Globus pallidus (tissue), 1 donor: ENCODE results near the gene NT5DC1.

ENCODE experiments used
- DNase-seq: peaks from one replicate; pipeline ENCODE4 v3.0.0-alpha.2; 2015; ENCODE audit warnings: low spot score

Gene NT5DC1

DNA sequence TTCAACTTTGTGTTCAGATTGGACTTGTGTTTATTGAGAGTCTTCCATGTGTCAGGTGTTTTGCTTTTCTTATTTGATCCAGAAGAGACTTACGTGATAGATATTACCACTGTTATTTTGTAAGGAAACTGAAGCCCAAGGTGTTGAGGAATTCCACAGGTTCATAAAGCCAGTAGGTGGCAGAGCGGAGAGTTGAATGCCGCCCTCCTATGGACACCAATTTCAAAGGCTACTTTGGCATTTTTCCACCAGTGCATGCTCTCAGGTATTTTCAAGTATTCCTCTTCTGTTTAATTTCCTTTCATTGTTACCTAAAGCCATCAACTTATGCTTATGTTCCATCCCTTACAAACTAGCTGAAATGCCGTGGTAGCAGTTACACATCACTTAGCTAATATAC lies 39.3 kb downstream of the NT5DC1 start:
- no peak for DNase-seq

DNA sequence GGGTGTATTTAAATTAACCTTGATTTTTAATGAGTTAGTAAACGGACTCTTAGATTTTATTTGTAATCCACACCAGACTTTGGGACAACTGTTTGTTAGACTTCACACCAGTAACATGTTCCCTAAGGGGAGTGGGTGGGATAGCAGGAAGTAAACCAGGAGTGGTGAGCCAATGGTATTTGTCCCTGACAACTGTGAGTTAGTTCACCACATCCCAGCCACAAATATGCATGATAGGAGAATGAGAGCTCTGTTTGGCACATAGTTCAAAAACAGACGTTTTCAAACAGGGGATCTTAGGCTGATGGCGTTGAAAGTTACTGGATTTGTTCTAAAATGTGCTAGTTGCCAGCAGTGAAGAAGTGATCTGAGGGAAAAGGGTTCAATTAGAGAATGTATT lies 44.0 kb downstream of the NT5DC1 start:
- DNase-seq: no peak

DNA sequence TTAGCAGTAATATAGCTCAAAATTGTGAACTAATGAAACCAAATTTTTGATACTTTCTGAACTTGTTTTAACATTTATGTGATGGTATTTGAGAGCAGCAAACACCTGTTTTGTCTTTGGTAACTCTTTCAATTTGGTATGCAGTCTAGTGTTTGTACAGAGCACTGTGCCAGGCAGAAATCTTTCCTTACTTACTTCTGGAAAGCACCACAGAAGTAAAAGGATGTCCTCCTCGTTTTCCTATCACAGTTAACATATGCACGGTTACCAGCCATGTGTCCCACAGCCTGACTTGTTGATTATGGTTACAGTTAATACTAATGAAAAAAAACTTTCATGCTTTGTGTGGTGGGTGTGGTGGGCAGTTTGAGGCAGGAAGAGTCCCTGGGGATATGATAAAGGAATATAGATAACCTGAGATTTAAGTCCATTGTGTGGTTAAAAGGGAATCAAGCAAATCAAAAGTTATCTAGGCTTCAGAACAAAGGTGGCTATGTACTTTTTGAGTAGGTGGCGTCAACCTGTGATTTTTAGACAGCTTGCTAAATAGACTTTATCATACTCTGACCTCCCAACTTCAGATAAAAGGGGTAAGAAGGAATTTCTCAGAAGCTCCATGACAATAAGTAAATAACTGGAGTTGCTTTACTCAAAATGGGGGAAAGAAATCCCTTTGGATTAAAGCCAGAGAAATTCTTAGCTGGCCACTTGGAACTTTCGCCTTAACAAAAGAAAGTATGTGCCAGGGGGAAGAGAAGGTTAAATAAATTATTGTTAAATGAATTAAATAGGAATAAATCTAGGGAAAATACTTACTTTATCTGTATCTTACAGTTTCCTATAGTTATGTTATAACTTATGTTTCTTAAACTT lies 45.4 kb downstream of the NT5DC1 start:
- no peak for DNase-seq

DNA sequence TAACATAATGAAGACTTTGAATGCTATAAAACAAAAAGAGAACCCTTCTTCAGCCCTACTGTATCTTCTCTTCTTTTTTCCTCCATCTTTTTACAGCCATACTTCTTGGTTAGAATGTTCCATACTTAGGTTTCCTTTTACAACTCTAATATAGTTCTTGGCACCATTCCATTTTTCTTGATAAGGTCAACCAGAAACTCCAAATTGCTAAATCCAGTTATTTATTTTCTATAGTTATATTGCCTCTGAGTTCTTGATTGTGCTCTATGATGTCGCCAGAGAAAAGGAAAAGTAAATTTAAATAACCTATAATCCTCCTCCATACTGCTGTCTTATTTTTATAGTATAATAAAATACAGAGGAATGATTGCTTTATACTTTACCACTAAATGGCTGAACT lies 52.0 kb downstream of the NT5DC1 start:
- no peak for DNase-seq

DNA sequence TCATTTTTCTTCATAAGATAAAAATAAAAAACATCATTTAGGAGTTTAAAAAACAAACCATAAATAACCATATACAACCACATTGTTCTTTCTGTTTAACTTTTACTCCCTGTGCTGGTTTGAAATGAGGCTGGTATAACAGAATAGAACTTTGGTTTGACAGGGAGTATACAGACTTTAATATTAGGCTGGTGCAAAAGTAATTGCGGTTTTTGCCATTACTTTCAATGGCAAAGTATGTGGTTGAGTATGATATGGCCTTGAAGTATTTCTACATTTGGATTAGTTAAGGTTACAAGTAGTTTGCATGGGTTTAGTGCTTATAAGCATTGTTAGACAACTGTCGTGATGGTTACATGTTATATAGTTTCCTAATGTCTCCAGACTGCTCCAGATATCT lies 54.2 kb downstream of the NT5DC1 start:
- no peak for DNase-seq

DNA sequence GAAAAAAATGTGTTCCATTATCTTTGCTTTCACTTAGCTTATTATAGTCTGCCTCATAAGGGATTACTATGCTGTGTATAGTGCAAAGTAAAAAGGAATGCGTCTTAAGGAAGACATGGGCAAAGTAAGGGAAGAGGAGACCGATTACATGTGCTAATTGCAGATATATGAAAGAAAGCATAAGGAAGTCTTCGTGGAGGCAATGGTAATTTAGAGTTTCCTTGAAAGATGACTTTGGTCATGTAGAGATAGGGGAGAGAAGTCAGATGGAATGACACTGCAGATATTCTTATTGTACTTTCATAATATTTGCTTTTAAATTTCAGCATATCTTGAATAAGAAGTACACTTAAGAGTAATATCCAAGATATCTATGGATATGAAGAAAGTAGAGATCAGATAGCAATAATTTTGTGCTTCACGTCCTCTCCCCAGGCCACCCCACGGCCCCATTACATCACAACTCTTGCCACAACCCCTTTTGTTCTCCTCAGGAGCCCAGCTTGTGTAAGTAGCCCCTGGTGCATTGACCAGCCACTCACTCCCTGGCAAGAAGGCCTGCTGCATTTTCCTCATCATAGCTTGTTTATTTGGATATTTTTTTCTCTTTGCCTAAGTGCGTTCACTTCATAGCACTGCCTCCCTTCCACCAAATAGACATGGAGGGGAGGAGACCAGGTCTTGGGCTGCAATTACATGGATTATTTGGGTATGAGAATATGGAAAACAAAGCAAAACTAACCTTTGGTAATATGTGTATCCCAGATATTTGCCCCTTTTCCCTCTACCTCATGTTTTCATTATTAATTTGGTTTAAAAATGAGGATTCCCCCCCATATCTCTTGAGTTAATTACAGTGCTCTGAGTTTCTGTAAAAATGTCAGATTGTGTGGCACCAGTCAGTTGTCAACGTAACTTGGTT lies 56.0 kb downstream of the NT5DC1 start:
- DNase-seq: no peak

DNA sequence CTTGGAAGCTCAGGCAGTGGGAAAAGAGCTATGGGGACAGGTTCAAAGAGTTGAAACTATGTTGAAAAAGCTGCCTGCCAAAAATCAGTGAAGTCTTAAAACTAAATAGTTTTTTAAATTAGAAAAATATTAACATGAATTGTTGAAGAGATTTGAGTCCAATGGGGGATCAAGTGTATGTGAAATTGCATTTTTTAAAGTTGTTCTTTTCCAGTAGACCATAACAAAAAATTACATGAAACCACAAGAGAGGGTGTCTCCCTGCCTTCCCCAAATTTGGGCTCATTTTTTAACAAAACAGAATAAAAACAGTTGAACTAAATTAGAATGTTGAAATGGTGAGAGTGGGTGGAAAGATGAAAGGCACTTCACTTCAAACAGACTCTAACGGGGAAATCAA lies 56.7 kb downstream of the NT5DC1 start:
- DNase-seq: no peak

DNA sequence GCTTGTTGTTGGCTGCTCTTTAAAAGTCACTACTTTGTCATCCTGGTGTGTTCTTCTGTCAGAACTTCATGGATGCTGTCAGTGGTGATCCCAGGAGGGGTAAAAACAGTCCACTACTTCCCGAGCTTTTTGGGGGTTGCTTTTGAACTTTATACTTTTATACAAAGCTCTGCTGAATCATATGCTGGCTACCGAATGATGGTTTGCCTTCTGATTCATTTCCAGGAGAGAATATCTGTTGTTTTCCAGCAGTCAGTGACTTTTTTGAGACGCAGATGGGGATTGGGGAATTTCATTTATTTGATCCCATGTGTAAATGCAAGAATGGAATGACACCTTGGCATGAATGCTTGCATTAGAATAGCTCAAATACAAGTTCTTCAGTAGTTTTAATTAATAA lies 58.0 kb downstream of the NT5DC1 start:
- no peak for DNase-seq

DNA sequence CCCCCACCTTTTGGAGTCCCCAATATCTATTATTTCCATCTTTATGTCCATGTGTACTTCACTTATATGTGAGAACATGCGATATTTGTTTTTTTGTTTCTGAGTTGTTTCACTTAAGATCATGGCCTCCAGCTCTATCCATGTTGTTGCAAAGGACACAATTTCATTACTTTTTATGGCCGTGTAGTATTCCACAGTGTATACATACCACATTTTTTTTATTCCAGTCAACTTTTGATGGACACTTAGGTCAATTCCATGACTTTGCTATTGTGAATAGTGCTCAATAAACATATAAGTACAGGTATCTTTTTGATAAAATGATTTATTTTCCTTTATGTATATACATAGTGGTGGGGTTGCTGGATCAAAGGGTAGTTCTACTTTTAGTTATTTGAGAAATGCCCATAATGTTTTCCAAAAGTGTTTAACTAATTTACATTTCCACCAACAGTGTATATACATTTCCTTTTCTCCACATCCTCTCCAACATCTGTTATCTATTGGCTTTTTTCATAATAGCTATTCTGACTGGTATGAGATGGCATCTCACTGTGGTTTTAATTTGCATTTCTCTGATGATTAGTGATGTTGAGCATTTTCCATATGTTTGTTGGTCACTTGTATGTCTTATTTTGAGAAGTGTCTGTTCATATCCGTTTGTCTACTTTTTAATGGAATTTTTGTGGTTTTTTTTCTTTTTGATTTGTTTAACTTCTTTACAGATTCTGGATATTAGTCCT lies 59.3 kb downstream of the NT5DC1 start:
- no peak for DNase-seq

DNA sequence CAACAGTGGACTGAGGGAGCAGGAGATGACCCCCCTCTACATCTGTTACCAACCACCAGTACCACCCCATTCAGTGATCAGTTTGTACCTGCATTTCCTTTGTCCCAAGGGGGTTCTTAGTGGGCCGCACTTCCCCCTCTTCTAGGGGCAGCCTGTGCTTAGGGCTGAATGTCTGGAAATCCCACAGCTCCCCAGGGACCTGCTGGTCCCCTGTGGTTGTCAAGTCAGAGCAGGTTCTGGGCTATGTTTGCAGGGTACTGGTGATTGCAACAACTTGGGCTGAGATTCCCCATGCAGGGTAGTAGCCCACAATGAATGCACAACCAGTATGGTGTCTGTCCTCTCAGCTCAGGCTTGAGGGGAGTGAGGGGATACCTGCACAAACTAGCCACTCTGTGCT lies 64.9 kb downstream of the NT5DC1 start:
- no peak for DNase-seq

DNA sequence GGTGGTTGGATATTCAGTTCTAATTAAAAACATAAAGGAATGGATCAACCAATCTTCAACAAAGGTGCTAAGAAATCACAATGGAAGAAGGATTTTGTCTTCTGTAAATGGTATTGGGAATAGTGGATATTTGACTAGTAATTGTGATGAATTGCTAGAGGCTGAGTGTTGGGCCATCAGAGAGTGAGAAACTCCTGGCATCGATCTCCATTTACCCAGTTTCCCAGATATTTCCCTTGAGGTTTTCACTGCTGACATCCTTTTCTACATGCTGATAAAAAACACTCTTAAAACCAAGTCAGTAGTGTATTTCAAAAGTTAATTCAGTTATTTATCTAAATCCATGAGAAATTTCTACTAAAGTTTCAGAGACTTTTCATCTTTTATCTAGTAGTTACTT lies 65.7 kb downstream of the NT5DC1 start:
- no peak for DNase-seq

DNA sequence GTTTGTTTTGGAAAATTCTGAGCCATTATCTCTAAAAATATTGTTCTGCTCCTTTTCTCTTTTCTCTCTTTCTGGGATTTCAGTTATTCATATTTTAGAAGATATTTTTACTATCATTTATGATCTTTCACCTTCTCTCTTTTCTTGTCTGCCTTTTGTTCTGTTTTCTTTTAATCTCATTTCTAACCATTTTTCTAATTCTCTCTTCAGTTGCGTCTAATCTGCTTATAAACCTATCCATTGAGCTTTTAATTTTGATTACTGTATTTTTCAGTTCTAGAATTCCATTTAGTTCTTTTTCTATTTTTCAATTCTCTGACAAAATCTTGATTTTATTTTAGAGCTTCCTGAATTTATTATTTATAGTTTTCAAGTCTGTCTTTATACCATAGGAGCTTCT lies 67.5 kb downstream of the NT5DC1 start:
- DNase-seq: no peak

DNA sequence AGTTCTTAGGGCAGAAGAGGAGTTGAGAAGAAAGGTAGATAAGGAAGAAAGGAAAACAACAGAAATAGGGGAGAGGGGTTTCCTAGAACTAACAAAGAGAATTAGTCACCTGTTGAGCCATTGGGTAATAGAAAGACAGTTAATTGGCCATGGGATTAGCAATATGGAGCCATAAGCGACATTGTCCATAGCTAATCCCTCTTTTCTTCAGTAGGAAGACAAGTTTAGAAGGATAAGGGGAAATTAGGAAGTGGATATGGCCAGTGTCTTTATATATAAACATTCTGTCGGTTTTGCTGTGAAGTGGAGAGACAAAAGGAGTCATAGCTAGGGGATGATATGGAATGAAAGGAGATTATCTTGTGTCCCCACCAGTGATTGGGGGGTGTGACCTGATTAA lies 69.2 kb downstream of the NT5DC1 start:
- no peak for DNase-seq

DNA sequence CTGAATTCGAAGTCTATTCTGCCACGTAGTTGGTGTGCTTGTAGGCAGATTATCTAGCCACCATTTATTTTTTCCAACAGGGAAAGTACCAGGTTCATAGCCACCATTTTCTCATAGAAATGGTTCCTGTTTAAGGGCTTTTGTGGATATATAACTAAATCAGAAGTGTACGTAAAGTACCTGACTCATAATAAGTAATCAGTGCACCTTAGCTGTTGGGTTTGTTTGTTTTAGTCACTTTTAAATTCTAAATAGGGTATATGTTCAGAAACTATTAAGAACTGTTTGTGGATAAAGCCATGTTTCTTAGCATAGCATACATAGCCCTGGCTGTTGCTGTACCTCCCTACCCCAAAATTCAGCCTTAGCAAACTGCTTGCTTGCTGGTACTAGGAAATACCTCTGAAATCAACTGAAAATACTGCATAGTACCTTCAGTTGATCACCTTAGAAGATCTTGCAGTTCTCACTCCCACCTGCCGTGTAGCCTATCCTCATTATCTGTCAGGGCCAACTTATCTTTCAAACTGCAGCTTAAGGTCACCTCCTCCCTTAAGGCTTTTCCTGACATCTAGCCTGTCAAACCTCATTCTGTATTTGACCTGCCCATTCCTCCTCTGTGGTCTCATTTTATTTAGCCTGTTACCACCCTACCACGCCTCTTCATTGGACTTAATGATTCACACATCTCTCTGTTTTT lies 69.9 kb downstream of the NT5DC1 start:
- DNase-seq: no peak

DNA sequence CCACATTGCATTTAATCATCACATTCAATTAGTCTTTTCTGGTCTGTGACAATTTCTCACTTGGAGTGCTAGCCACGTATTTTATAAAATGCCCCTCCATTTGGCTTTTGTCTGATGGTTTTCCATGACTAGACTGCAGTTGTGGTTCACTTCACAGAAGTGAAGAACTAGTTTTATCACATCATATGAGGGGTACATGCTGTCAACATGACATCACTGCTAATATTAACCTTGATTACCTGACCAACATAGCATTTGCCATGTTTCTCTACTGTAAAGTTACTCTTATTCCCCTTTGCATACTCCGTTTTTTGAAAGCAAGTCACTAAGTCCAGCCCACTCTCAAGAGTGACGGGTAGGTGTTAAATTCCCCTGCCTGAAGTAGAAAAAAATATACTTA lies 73.3 kb downstream of the NT5DC1 start:
- DNase-seq: no peak

DNA sequence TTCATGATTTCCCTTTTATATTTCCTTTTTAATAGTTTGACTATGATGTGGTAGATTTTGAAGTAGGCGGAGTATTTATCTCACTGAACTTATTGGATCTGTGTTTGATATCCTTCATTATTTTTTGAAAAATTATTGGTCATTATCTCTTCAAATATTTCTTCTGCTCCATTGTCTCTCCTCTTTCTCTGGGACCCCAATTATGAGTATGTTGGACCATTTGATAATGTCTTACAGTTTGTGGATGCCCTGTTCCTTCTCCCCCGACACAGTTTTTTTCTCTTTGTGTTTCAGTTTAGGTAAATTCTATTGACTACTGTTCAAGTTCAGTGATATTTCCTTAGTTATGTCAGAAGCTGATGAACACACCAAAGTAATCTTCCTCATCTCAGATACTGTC lies 74.7 kb downstream of the NT5DC1 start:
- no peak for DNase-seq

DNA sequence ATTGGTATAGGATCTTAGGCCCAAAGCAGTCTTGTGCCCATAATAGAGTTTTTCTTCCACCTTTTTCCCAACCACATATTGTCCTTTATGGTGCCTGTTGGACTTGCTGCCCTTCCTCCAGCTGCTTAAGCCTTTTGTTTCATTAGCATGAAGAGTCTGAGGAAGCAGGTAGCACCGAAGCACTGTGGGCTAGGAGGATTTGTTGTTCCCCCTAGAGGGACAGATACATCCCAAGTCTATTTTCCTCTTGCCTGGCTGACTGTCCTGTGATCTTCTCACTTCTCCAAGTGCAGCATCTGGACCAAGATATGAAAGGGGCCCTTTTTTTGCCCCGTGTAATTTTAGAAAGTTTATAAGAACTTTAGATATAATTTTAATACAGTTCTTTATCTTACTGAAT lies 75.9 kb downstream of the NT5DC1 start:
- DNase-seq: no peak

DNA sequence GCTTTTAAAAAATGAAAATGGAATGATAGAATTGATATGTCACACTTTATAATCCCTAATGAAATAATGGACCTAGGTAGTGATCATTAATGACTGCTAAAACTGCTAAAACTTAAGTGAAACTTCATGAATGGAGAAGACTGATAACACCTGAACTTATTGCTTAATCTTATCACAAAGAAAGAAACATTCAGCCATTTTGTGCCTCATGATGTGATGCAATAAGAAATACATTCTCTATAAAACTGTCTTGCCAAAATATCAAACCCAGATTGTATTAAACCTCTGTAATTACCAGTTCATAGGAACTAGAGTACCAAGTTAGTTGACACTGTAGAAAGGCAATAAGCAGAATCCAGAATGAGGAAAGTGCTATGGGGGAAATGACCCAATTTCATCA lies 79.7 kb downstream of the NT5DC1 start:
- no peak for DNase-seq

DNA sequence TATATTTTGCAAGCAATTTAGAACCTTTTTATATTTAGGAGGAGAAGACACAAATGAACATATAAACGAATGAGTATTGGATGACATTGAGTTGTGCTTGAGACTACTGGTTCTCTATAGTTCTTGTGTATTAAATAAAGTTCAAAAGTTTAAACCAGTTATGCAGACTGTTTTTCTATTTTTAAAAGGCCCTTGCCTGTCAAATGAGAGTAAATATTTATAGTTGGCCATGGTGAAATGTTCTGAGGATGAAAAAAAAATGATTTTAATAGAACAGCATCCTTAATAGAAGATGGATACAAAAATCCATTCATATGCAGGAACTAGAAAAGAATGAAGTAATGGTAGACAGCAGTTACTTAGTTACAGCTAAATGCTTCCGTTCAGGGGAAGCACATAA lies 88.8 kb downstream of the NT5DC1 start:
- DNase-seq: no peak

DNA sequence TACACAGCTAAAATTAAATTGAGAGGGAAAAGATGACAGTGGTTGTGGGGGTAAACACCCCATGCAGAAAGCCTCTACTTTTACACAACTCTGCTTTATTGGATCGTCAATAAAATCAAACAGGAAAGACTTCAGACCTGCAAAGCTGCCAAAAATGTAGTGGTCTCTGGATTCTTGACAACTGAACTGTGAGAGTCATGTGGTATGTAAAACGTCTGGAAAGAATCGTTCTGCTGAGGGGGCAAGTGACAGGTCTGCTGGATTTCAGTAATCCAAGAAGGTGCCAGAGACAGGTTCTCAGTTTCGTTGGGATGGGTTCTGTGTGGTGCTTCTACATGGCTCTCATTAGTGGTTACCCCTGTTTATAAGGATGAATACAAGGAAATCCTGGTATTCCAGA lies 89.9 kb downstream of the NT5DC1 start:
- no peak for DNase-seq

DNA sequence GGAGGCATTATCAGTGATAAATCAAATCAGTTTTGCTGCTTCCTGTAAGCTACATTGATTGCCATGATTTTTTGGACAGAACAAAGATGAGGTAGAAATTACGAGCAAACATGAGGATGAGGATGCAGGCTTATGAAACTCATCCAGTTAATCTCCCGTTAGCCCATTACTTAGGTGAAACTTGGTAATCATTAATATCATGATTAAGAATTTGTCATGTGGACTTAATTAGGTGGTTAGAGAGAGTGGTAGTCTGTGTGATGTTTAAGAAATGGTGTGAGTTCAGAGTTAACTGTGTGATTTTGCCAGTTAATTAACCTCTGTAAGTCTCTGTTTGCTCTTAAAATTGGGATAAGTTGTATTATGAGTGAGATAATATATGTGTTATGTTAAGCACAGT lies 91.2 kb downstream of the NT5DC1 start:
- no peak for DNase-seq

DNA sequence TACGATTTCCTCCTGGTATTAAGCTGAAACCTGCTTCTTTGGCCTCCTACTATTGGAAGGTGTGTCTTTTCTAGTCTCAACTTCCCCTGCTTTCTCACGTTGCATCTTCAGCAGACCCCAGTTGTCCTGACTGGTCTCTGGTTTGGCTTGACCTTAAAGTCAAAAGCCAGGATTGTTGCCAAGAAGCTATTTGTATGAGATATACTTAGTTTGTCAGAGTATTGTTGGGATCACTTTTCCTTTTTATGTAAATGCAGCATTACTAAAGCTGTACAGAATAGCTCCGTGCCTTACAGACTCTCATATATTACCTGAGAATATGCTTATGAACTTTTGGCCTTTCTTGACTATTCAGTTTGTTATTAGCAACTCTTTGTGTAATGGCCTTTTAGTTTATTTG lies 92.1 kb downstream of the NT5DC1 start:
- DNase-seq: no peak
